Activated CD4-positive, CD25-positive, alpha-beta regulatory T cell treated with anti-CD3 and anti-CD28 coated beads, Interleukin-2, amount 50 U/mL, for 16 hours (primary cell): ENCODE measurements around the gene PCBD1.
"Not testable (repeated sequence)": the region's sequence is repeated elsewhere in the genome, so short reads cannot be mapped to it uniquely, and the experiment has no call there.

Experiments
- DNase-seq: peaks from one replicate; pipeline ENCODE4 v3.0.0-alpha.2; 2020; ENCODE audit warnings: low read depth, low spot score

PCBD1 gene

GRCh38 chr10:70887804-70888800 is at the start of gene PCBD1:
PCBD1 (minus strand) TSS chr10:70888565; CDS start chr10:70888533, 32 bp downstream.
- DNase-seq, result peak; percentile 32

GRCh38 chr10:70937661-70938060 is 49.3 kb upstream of the PCBD1 start:
- DNase-seq, result no peak

GRCh38 chr10:70936111-70936510 is 47.7 kb upstream of the PCBD1 start:
- no peak for DNase-seq

GRCh38 chr10:70935631-70936030 is 47.3 kb upstream of the PCBD1 start:
- no peak for DNase-seq

- no peak for DNase-seq
These were observed 46.8 kb upstream of the PCBD1 start for GRCh38 chr10:70935125-70935625.

GRCh38 chr10:70934701-70935100 is 46.3 kb upstream of the PCBD1 start:
- DNase-seq, result no peak

GRCh38 chr10:70932392-70933196 is 44.2 kb upstream of the PCBD1 start:
- DNase-seq, result no peak

- no peak for DNase-seq
These were observed 42.9 kb upstream of the PCBD1 start for GRCh38 chr10:70931168-70931815.

- DNase-seq, result no peak
These were observed 42.1 kb upstream of the PCBD1 start for GRCh38 chr10:70930263-70931000.

- no peak for DNase-seq
These were observed 39.8 kb upstream of the PCBD1 start for GRCh38 chr10:70928140-70928539.

GRCh38 chr10:70927189-70927943 is 39.0 kb upstream of the PCBD1 start:
- no peak for DNase-seq

GRCh38 chr10:70926226-70927000 is 38.0 kb upstream of the PCBD1 start:
- no peak for DNase-seq

- DNase-seq, result no peak
These were observed 37.2 kb upstream of the PCBD1 start for GRCh38 chr10:70925377-70926225.

- no peak for DNase-seq
These were observed 35.3 kb upstream of the PCBD1 start for GRCh38 chr10:70923696-70924095.

GRCh38 chr10:70921285-70921684 is 32.9 kb upstream of the PCBD1 start:
- no peak for DNase-seq

GRCh38 chr10:70920519-70920918 is 32.2 kb upstream of the PCBD1 start:
- no peak for DNase-seq

- not testable (repeated sequence) for DNase-seq
These were observed 31.5 kb upstream of the PCBD1 start for GRCh38 chr10:70919906-70920305.

- no peak for DNase-seq
These were observed 30.6 kb upstream of the PCBD1 start for GRCh38 chr10:70918851-70919530.
